OCI-LY3 (cell line): ENCODE measurements around the gene GAB1.

Experiments used
- H2AFZ ChIP-seq: fragments of 200-600, 300-600 bp; shearing (Covaris generic); 2 replicates; pipeline ENCODE4 v1.6.0; 2014; ENCODE audit warnings: antibody characterized with exemption, low read depth, low read length
- H3K27ac ChIP-seq: fragments of 200-600, 300-600 bp; sonication (generic); 2 replicates; pipeline ENCODE4 v1.5.1; 2014; ENCODE audit warnings: mild to moderate bottlenecking, low read length, moderate library complexity, mixed read lengths
- H3K27me3 ChIP-seq: fragments of 200-600, 300-600 bp; sonication (generic); 2 replicates; pipeline ENCODE4 v1.6.1; 2014; ENCODE audit warnings: low read depth, low read length, mixed read lengths
- H3K36me3 ChIP-seq: fragments of 200-600, 300-600 bp; sonication (generic); replicated peaks from 2 replicates; pipeline ENCODE3; 2014; ENCODE audit warnings: low read depth, low read length, mixed read lengths
- H3K4me1 ChIP-seq: fragments of 300-600, 200-600 bp; sonication (generic); 2 replicates; pipeline ENCODE4 v1.6.1; 2014; ENCODE audit warnings: low read length, mixed read lengths
- H3K4me2 ChIP-seq: fragments of 200-600, 300-600 bp; sonication (generic); 2 replicates; pipeline ENCODE4 v1.6.1; 2014; ENCODE audit warnings: low read length, mixed read lengths
- H3K4me3 ChIP-seq: fragments of 300-600, 200-600 bp; sonication (generic); 2 replicates; pipeline ENCODE4 v1.5.1; 2014; ENCODE audit warnings: antibody characterized with exemption, mild to moderate bottlenecking, low read length, moderate library complexity
- H3K79me2 ChIP-seq: fragments of 300-600, 200-600 bp; shearing (Covaris generic); 2 replicates; pipeline ENCODE4 v1.6.1; 2014; ENCODE audit warnings: mild to moderate bottlenecking, low read length, mixed read lengths
- H3K9ac ChIP-seq: fragments of 300-600, 200-600 bp; shearing (Covaris generic); 2 replicates; pipeline ENCODE4 v1.6.0; 2014; ENCODE audit warnings: mild to moderate bottlenecking, low read length, moderate library complexity
- H3K9me3 ChIP-seq: fragments of 200-600, 300-600 bp; shearing (Covaris generic); 2 replicates; pipeline ENCODE4 v1.6.1; 2014; ENCODE audit warnings: low read length, mixed read lengths; ENCODE audit not compliant: insufficient read depth
- H4K20me1 ChIP-seq: fragments of 200-600, 300-600 bp; sonication (generic); 2 replicates; pipeline ENCODE4 v1.6.1; 2016; ENCODE audit warnings: low read length, mixed read lengths; ENCODE audit not compliant: insufficient read depth
- EZH2phosphoT487 ChIP-seq: fragments of 200-600 bp; shearing (Covaris generic); IDR thresholded peaks from 2 replicates; pipeline ENCODE4 v1.6.1; 2018; ENCODE audit warnings: antibody characterized with exemption, mixed run types, low read depth
- TF ChIP-seq, protein P1 (sequence below): fragments of 200-600, 300-600 bp; sonication (generic); IDR thresholded peaks from 2 replicates; pipeline ENCODE4 v1.5.1; 2014; ENCODE audit warnings: antibody characterized with exemption, low read length, low read depth

The GAB1 gene

DNA sequence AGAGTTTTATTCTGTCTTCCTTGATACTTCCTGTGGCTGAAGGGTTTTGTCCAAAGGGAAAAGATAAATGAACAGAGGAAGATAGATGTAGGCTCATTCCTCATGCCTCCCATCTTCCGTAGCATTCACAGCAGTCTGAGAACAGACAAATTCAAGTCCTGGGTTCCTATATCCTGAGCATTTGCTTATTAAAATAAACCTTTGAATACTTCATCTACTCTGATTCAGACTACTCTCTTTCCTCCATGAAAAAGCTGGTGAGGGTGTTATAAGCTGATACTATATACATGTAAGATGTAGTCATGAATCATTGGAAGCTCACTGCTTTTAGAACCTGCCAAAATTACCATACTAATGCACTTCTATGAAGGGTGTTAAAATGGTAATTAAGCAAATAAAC lies 61.2 kb downstream of the GAB1 start:
- Histone ChIP-seq H3K4me3 (no peak overlapping the region), H3K9me3 (no peaks in the 10 kb centered on the region), H3K9ac (no peak overlapping the region), H3K36me3 (peaks cover 4% of the 10 kb centered on the region), H4K20me1 (0 out of 2 replicates have a peak, but pooled peaks cover 4% of the 10 kb centered on the region), H2AFZ (no peak overlapping the region), H3K27ac (no peak overlapping the region), H3K4me1 (peaks cover 32% of the 10 kb centered on the region), H3K4me2 (no peak overlapping the region), H3K27me3 (no peaks in the 10 kb centered on the region), H3K79me2 (peaks cover 70% of the 10 kb centered on the region)
- TF ChIP-seq, protein P1, sequence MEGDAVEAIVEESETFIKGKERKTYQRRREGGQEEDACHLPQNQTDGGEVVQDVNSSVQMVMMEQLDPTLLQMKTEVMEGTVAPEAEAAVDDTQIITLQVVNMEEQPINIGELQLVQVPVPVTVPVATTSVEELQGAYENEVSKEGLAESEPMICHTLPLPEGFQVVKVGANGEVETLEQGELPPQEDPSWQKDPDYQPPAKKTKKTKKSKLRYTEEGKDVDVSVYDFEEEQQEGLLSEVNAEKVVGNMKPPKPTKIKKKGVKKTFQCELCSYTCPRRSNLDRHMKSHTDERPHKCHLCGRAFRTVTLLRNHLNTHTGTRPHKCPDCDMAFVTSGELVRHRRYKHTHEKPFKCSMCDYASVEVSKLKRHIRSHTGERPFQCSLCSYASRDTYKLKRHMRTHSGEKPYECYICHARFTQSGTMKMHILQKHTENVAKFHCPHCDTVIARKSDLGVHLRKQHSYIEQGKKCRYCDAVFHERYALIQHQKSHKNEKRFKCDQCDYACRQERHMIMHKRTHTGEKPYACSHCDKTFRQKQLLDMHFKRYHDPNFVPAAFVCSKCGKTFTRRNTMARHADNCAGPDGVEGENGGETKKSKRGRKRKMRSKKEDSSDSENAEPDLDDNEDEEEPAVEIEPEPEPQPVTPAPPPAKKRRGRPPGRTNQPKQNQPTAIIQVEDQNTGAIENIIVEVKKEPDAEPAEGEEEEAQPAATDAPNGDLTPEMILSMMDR: no peak
- no peak for TF ChIP-seq EZH2phosphoT487

DNA sequence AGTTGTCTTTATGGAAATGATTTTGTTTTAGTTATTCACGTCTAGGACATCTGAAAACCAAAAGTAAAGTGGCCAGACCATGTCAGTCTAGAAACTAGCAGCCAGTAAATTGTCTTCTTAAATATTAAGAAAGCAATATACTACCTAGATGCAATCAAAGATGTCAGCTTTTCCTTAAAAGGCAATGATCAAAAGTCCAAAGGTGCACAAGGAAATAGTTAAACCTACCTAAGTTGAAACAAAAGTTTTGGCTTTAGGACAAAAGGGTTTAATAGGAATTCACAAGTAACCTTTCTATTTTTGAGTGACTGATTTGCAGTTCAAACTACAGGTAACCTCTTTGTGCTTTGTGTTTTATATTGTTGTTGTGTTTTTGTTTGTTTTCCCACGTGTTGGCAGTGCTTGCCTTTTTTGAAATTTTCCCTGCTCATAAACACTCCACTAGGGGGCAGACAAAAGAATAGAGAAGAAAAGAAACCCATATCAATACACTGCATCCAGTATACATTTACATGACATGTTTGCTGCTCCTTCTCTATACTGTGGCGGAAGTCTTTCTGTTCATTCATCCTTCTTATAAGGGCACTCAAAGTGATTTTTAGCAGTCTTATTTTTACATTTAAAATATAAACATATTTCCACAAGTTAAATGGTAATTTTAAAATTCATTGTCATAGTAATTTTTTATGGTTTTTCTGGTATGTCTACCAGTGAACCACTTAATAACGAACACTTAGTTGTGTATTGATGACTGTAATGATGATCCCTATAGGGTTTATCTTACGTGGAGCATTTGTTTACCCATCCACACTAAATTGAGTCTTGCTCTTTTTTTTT lies 62.7 kb downstream of the GAB1 start:
- H3K79me2 ChIP-seq: peaks cover 72% of the 10 kb centered on the region

DNA sequence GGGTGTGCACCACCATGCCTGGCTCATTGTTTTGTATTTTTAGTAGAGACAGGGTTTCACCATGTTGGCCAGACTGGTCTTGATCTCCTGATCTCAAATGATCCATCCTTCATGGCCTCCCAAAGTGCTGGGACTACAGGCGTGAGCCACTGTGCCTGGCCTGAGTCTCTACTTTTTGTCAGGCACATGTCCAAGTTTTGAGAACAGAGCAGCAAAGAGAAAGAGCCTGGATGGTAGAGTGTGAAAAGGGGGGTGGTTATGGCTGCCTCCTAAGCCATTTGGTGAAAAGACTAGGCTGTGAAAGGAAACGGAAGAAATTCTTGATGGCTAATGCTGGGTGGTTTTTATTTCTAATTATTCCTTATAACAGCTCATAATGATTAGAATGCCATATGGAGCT lies 63.4 kb downstream of the GAB1 start:
- Histone ChIP-seq H3K4me2 (no peak overlapping the region), H3K36me3 (no peaks in the 10 kb centered on the region), H3K4me1 (peaks cover 43% of the 10 kb centered on the region), H3K9me3 (no peaks in the 10 kb centered on the region), H3K4me3 (no peak overlapping the region), H3K27ac (no peak overlapping the region), H3K79me2 (peaks cover 72% of the 10 kb centered on the region), H3K9ac (no peak overlapping the region), H2AFZ (no peak overlapping the region), H3K27me3 (no peaks in the 10 kb centered on the region), H4K20me1 (no peaks in the 10 kb centered on the region)
- no peak for TF ChIP-seq EZH2phosphoT487
- TF ChIP-seq, protein P1: no peak

More for the DNA sequence above, 62.7 kb downstream of the GAB1 start:
- Histone ChIP-seq H3K9me3 (no peaks in the 10 kb centered on the region), H3K27ac (no peak overlapping the region), H3K4me3 (0 out of 2 replicates have a peak overlapping the region, but pooled peaks have one; percentile 5), H4K20me1 (no peaks in the 10 kb centered on the region), H3K9ac (0 out of 2 replicates have a peak overlapping the region, but pooled peaks have one; percentile 1), H3K36me3 (peaks cover 4% of the 10 kb centered on the region), H3K27me3 (no peaks in the 10 kb centered on the region), H3K4me1 (peaks cover 37% of the 10 kb centered on the region), H3K4me2 (peak overlapping the region; percentile 36), H2AFZ (no peak overlapping the region)
- TF ChIP-seq, protein P1: peak; percentile 98
- no peak for TF ChIP-seq EZH2phosphoT487

DNA sequence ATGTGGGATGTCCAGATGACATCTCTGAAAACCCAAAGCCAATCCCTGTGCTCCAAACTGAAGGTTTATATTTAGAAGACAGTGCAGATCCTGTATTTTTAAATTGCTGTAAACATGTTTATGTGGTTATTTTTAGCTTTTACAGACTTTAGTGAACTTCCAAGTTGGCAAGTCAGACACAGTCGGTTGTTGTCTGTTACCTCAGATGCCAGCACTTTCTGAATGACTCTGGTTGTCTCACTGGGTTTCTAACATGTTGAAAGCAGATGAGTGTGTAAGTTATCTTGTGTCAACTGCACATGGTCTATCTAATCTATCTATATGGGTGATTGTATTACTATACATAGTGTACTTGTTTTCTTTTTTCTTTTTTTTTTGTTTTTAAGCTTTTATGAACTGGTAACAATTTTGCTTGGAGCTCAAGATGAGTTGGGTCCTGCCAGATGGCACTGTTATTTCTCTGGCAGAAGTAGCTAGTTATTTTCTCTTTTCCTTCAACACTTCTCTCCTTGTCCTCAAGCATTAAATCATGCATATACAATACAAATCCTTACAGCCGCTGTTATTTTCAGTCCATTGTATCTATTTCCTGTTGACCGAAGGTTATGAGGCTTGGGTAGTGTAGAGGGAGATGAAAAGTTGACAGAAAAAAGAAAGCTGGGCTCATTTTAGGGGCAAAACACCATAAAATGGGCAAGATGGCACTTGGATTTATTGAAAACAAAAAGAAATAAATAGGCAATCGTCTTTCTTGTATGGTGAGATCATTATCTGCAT lies 66.3 kb downstream of the GAB1 start:
- Histone ChIP-seq H4K20me1 (0 out of 2 replicates have a peak, but pooled peaks cover 7% of the 10 kb centered on the region), H3K79me2 (peaks cover 82% of the 10 kb centered on the region), H3K9ac (peak overlapping the region; percentile 44), H3K4me3 (peak overlapping the region; percentile 60), H3K27ac (peak overlapping the region; percentile 53), H3K27me3 (no peaks in the 10 kb centered on the region), H3K4me2 (peak overlapping the region; percentile 81), H2AFZ (no peak overlapping the region; the same call in 1 of the 2 replicates), H3K9me3 (no peaks in the 10 kb centered on the region), H3K36me3 (no peaks in the 10 kb centered on the region), H3K4me1 (peaks cover 62% of the 10 kb centered on the region)
- TF ChIP-seq EZH2phosphoT487: no peak
- TF ChIP-seq, protein P1: no peak
